Measurements from ENCODE around the gene NIPAL1. TPM values are rescaled to one million over a fixed set of nuclear protein-coding genes. Genes with fewer than 3 reads are reported as not detected.
"Not testable (repeated sequence)": the region's sequence is repeated elsewhere in the genome, so short reads cannot be mapped to it uniquely, and the experiment has no call there.

Gene NIPAL1
- total RNA-seq, 1 experiment from 2014 or later = 0.84 TPM

- Histone ChIP-seq H3K36me3 (ENCODE audit: insufficient read depth, low read length, poor library complexity, severe bottlenecking) (no peaks in the 10 kb centered on the region), H3K27me3 (replicated peaks; ENCODE audit: insufficient read depth, low read depth, low read length, poor library complexity) (no peaks in the 10 kb centered on the region), H3K27ac (ENCODE audit: low read depth, low read length, poor library complexity, severe bottlenecking) (no peak overlapping the region), H3K4me1 (ENCODE audit: insufficient read depth, low read length, poor library complexity, severe bottlenecking) (no peaks in the 10 kb centered on the region), H3K9me3 (ENCODE audit: low read depth, low read length, poor library complexity, severe bottlenecking) (no peaks in the 10 kb centered on the region), H3K4me3 (ENCODE audit: low read depth, low read length, poor library complexity, severe bottlenecking) (no peak overlapping the region)
- BruUV-seq (replicated peaks) = no TSS peak
- intact Hi-C loops (cut with micrococcal nuclease; ENCODE audit: unreplicated experiment) = no loop called here
- CTCF ChIA-PET = no interaction called here
- TF ChIP-seq, protein P1, sequence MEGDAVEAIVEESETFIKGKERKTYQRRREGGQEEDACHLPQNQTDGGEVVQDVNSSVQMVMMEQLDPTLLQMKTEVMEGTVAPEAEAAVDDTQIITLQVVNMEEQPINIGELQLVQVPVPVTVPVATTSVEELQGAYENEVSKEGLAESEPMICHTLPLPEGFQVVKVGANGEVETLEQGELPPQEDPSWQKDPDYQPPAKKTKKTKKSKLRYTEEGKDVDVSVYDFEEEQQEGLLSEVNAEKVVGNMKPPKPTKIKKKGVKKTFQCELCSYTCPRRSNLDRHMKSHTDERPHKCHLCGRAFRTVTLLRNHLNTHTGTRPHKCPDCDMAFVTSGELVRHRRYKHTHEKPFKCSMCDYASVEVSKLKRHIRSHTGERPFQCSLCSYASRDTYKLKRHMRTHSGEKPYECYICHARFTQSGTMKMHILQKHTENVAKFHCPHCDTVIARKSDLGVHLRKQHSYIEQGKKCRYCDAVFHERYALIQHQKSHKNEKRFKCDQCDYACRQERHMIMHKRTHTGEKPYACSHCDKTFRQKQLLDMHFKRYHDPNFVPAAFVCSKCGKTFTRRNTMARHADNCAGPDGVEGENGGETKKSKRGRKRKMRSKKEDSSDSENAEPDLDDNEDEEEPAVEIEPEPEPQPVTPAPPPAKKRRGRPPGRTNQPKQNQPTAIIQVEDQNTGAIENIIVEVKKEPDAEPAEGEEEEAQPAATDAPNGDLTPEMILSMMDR (conservative IDR thresholded peaks at IDR 0.05; ENCODE audit: low read depth, low read length) = no peak
- no peak for TF ChIP-seq EZH2 (IDR thresholded peaks at IDR 0.05; ENCODE audit: borderline replicate concordance, low read depth, low read length, poor library complexity, severe bottlenecking)
- POLR2A ChIA-PET (ENCODE audit: low non-redundant PET) = no interaction called here
- DNase-seq (ENCODE audit: low spot score) = no peak
Measured at GRCh38 chr4:47972721-47973120, 43.9 kb upstream of the NIPAL1 start.

DNA sequence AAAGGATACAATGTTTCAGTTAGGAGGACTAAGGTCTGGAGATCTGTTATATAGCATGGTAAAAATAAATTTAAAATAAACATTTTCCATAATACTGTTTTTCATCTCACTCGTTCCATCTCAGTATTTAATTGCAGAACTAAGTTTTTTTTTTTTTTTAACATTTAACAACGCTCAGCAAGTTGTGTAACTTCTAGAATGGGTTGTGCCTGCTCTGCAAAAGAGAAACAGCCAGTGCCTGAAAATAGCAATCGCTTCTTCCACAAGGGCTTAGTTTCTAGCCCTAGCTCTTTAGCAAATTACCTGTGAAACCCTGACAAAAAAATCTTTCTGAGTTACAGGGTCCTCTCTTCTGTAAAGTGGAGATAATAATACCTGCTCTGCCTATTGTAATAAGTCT is 42.0 kb upstream of the NIPAL1 start:
- intact Hi-C loops (cut with micrococcal nuclease; ENCODE audit: unreplicated experiment) = no loop called here
- H3K36me3 ChIP-seq (ENCODE audit: insufficient read depth, low read length, poor library complexity, severe bottlenecking) = no peaks in the 10 kb centered on the region
- H3K27me3 ChIP-seq (replicated peaks; ENCODE audit: insufficient read depth, low read depth, low read length, poor library complexity) = no peaks in the 10 kb centered on the region
- BruUV-seq (replicated peaks) = no TSS peak
- no peak overlapping the region for H3K4me3 ChIP-seq (ENCODE audit: low read depth, low read length, poor library complexity, severe bottlenecking)
- ChIA-PET CTCF (no interaction called here), POLR2A (ENCODE audit: low non-redundant PET) (no interaction called here)
- TF ChIP-seq EZH2 (IDR thresholded peaks at IDR 0.05; ENCODE audit: borderline replicate concordance, low read depth, low read length, poor library complexity, severe bottlenecking) = no peak
- no peak overlapping the region for H3K27ac ChIP-seq (ENCODE audit: low read depth, low read length, poor library complexity, severe bottlenecking)
- DNase-seq (ENCODE audit: low spot score) = no peak
- no peaks in the 10 kb centered on the region for H3K4me1 ChIP-seq (ENCODE audit: insufficient read depth, low read length, poor library complexity, severe bottlenecking)
- H3K9me3 ChIP-seq (ENCODE audit: low read depth, low read length, poor library complexity, severe bottlenecking) = no peaks in the 10 kb centered on the region

GRCh38 chr4:47990145-47990544 is 26.4 kb upstream of the NIPAL1 start:
- TF ChIP-seq, protein P1 (conservative IDR thresholded peaks at IDR 0.05; ENCODE audit: low read depth, low read length) = no peak
- TF ChIP-seq EZH2 (IDR thresholded peaks at IDR 0.05; ENCODE audit: borderline replicate concordance, low read depth, low read length, poor library complexity, severe bottlenecking) = no peak
- ChIA-PET POLR2A (ENCODE audit: low non-redundant PET) (no interaction called here), CTCF (no interaction called here)
- Histone ChIP-seq H3K27ac (ENCODE audit: low read depth, low read length, poor library complexity, severe bottlenecking) (no peak overlapping the region), H3K9me3 (ENCODE audit: low read depth, low read length, poor library complexity, severe bottlenecking) (no peaks in the 10 kb centered on the region), H3K4me3 (ENCODE audit: low read depth, low read length, poor library complexity, severe bottlenecking) (no peak overlapping the region), H3K36me3 (ENCODE audit: insufficient read depth, low read length, poor library complexity, severe bottlenecking) (no peaks in the 10 kb centered on the region), H3K27me3 (replicated peaks; ENCODE audit: insufficient read depth, low read depth, low read length, poor library complexity) (no peaks in the 10 kb centered on the region), H3K4me1 (ENCODE audit: insufficient read depth, low read length, poor library complexity, severe bottlenecking) (no peaks in the 10 kb centered on the region)
- intact Hi-C loops (cut with micrococcal nuclease; ENCODE audit: unreplicated experiment) = no loop called here
- no TSS peak for BruUV-seq (replicated peaks)
- no peak for DNase-seq (ENCODE audit: low spot score)

- H3K4me1 ChIP-seq (ENCODE audit: insufficient read depth, low read length, poor library complexity, severe bottlenecking); BruUV-seq (replicated peaks); intact Hi-C loops (cut with micrococcal nuclease; ENCODE audit: unreplicated experiment); H3K27me3 ChIP-seq (replicated peaks; ENCODE audit: insufficient read depth, low read depth, low read length, poor library complexity); H3K9me3 ChIP-seq (ENCODE audit: low read depth, low read length, poor library complexity, severe bottlenecking); POLR2A ChIA-PET (ENCODE audit: low non-redundant PET); H3K27ac ChIP-seq (ENCODE audit: low read depth, low read length, poor library complexity, severe bottlenecking); CTCF ChIA-PET; DNase-seq (ENCODE audit: low spot score); H3K36me3 ChIP-seq (ENCODE audit: insufficient read depth, low read length, poor library complexity, severe bottlenecking); H3K4me3 ChIP-seq (ENCODE audit: low read depth, low read length, poor library complexity, severe bottlenecking): not testable (repeated sequence)
Measured at GRCh38 chr4:47992475-47992874, 24.1 kb upstream of the NIPAL1 start.
